NCI-H82 treated with DMSO at 0.1 percent for 48 hours (cell line): ENCODE results near the gene SMARCB1.

Experiments used
- DNase-seq: peaks from one replicate; lab custom pipeline; 2025; ENCODE audit not compliant: unreplicated experiment; lab: John Stamatoyannopoulos, UW

The SMARCB1 gene

DNA sequence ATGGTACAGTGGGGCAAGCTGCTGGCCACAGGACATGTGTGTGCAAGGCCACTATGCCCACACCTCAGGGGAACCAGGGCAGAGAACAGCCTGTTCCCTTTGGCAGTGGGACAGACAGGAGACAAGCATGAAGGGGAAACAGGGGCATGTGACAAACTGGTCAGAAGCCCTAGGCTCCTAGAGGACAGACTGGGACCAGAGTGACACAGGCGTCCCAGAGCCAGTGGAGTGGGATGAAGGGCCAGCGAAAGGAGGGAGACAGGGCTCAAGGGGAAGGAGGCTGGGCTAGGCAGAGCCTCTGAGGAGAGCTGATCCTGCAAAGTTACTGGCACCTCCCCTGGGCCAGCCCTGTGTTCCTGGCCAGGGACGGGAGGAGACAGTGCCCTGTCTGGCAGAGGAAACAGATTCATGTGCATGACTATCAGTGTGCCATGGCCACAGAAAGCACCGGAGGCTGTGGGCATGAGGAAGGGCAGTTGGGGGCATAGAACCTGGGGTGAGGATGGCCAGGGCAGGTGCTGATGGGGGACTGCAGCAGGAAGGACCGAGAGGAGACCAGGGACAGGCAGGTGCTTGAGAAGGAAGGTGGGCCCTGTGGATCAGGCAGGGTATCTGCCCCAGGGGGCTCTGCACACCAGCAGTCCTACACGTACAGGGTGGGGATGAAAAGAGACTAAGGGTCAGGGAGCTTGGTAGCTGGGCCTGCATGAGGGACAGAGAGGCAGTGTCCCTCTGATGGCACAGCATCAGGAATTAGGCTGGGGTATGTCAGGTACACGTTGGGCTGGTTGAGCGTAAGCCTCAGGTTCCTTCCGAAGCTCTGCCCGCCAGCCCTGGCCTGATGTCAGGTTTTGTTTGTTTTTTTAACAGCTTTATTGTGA, 42.3 kb downstream of the SMARCB1 start:
- DNase-seq: no peak

DNA sequence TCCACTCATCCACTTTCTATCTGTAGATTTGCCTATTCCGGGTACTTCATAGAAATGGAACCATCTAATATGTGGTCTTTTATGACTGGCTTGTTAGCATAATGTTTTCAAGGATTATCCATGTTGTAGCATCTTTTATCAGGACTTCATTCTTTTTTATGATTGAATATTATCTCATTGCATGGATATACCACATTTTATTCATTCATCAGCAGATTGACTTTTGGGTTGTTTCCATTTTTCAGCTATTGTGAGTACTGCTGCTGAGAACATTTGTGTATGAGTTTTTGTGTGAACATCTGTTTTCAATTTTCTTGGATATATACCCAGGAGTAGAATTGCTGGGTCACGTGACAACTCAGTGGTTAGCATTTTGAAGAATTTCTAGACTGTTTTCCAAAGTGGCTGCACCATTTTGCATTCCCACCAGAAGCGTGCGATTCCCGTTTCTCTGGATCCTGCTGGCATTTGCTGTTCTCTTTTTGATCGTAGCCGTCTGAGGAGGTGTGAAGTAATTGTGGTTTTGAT, 43.1 kb downstream of the SMARCB1 start:
- DNase-seq: no peak

DNA sequence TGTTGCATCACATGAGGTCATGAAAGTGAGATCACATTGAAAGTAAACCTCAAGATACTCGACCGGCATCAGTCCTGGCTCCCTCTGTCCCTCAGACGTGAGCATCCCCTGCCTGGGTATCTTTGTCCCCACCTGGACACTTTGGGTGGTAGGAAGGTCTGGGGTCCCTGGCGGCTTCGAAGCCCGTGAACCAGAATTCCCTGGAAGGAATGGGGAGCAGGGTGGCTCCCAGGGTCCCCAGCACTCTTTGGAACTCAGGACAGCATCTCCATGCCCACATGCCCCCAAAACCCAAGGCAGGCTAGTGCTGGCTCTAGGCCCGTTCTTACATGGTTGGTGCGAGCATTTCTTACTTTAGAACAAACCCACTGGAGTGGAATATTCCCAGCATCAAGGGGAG, 44.5 kb downstream of the SMARCB1 start:
- DNase-seq: no peak

DNA sequence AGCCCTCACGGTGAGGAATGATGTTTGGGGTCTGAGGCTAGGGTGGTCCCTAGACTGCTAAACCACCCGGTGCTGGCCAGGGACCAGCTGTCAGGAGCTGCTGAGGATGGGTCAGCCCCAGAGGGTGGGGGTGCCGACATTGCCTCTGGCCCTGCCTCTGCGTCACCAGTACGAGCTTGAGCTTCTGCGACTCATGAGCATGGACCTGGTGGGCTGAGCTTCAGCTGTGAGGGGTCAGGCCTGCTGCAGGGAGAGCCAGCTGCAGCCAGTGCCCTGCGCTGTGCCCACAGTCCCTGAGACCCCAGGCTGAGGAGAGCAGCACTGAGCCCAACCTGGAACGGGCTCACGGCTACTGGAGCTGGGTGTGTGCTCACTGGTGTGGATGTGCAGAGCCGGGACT, 45.0 kb downstream of the SMARCB1 start:
- no peak for DNase-seq

DNA sequence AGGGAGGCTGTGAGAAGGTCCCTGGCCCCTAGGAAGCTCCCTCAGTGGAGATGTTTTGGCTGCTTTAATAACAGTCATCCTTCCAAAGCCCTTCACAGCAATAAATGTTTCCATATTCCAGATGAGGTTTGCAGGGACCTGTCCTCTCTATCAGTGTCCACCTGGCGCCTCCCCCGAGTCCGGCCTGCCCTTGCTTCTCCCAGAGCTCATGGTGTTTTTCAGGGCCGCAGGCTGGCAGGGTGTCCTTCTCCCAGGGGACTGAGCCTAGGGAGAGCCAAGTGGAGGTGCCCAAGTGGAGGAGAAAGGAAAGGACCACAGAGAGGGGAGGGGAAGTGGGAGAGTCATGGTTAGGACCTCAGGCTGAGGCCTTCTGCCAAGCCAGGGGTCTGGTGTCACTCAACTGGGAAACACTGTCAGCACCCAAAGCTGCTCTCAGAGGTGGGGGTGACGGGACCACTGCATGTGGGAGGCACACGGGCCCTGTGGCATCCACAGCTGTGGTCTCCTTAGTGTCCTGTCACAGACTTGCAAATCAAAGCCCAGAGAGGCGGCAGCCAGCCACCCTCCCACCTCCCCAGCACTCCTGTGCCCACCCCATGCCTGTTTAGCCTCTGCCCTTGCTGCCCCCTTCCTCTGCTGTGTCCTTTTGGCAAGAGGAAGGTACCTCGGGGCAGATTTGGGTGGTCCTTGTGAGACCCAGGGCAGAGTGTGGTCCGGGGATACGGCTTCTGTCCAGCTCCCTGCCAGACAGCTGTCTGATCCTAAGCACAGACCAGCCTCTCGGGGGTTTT, 45.7 kb downstream of the SMARCB1 start:
- no peak for DNase-seq

DNA sequence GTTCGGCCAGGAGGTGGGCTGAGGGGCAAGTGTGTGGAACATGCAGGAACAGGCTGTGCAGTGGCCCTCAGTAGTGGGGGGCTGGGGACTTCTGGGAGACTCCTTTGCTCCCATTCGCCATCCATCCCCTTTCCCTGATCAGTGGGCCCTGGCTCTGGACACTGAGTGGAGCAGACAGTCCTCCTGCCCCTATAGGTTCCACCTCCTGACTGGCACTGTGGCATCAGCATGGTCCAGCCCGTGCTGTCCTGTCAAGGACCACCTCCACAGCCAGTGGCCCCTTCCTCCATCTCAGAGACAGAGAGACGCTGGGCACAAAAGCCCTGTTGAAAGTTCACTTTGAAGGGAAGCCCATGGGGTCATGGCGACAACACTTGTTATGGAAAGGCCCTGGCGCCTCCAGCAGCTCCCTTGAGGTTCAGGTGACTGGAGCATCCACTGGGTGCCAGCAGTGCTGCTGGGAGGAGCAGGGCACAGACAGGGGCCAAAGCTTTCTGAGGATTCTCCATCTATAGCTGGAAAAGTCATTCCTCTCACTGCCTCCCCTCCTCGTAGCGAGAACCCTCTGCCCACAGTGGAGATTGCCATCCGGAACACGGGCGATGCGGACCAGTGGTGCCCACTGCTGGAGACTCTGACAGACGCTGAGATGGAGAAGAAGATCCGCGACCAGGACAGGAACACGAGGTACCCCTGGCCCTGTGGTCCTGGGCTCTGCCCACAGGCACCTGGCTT, 46.4 kb downstream of the SMARCB1 start:
- DNase-seq: no peak

DNA sequence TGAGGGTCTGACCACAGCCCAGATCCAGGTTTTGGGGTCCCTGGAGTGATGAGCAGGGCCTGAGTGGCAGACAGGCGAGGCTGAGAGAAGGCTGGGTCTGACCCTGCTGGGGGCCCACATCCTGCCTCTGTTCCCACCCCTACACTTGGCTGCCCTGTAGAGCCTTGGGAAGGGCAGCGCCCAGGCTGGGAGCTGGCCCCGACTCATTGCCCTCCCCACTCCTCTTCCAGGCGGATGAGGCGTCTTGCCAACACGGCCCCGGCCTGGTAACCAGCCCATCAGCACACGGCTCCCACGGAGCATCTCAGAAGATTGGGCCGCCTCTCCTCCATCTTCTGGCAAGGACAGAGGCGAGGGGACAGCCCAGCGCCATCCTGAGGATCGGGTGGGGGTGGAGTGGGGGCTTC, 47.1 kb downstream of the SMARCB1 start:
- no peak for DNase-seq

- no peak for DNase-seq
These were observed 47.6 kb downstream of the SMARCB1 start for GRCh38 chr22:23834406-23834792.

GRCh38 chr22:23834793-23835483, 48.2 kb downstream of the SMARCB1 start:
- no peak for DNase-seq

DNA sequence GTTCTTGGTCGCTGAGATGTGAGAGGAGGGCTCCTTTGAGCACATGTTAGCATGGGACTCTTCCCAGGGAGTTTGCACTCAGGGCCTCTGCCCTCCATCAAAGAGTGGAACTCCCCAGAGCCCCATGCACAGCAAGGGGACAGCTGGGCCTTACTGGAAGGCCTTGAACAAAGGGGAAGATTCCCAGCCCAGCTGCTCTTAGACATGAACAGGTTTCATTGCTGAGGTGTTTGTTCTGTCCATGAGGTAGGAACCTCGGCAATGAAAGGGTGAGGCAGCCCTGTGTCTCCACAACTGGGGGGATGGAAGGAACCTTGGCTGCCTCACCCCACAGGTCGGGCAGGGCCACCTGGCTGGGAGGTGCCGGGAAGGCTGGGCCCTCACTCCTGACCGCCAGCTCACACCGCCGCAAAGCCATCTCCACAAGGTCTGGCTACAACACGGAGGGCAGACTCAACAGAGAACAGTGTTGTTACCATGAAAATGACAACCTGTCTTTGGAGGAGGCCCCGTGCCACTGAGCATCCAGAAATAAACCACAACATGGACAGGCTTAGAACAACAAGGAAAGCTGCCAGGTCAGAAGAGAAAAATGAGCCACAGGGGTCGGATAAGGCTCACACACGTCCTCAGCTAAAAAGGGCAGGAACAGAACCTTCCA, 48.8 kb downstream of the SMARCB1 start:
- DNase-seq: no peak

GRCh38 chr22:23836281-23836680, 49.5 kb downstream of the SMARCB1 start:
- DNase-seq: no peak

DNA sequence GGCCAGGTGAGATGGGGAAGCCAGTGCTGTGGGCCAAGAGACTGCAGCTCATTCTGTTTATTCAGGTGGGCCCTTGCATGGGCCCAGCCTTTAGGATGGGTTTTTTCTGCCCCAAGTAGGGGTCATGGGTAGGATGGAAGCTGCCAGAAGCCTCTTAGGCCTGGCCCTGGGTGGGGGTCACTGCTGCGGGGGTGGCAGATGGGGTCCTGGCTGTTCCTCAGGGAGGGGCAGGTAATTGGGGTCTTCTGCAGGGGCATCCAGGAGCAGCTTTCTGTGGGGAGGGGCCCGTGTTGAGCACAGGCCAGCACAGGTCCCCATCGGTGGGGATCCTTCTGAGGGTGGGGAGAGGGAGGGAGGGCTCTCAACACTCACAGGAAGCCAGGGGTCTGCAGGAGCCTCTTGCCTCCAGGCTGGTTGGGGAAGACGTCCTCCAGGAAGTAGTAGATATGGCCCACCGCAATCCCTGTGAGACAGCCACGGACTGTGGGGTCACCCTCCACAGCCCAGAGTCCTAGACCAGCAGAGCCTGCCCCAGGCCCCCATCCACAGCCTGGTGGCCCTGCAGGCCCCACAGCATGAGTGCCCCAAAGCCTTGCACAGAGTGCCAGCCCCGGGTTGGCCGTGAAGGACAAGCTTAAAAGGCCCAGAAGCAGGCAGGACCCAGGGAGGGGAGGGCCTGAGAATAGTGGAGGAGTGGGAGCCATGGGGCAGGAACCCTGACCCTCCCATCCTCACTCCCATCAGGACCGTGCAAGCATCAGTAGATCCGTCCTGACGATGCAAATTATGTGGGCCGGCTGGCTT, 50.1 kb downstream of the SMARCB1 start:
- no peak for DNase-seq

- no peak for DNase-seq
These were observed 50.7 kb downstream of the SMARCB1 start for GRCh38 chr22:23837496-23837859.

- DNase-seq: no peak
These were observed 51.3 kb downstream of the SMARCB1 start for GRCh38 chr22:23837911-23838680.

GRCh38 chr22:23838681-23839468, 52.1 kb downstream of the SMARCB1 start, which contains the start of gene DERL3:
TSS of gene DERL3 (minus strand) at chr22:23839006. CDS start at chr22:23838987, 19 bp downstream.
- DNase-seq: no peak

DNA sequence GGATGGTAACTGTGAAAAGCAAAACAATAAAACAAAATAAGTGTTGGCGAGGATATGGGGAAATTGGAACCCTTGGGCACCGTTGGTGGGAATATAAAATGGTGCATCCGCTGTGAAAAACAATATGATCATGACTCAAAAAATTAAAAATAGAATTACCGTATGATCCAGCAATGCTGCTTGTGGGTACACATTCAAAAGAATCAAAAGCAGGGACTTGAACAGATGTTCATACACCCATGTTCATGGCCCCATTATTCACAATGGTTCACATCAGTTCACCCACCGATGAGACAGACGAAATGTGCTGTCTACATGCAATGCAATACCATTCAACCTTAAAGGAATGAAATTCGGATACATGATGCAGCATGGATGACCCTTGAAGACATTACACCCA, 53.3 kb downstream of the SMARCB1 start:
- DNase-seq: no peak

- no peak for DNase-seq
These were observed 54.5 kb downstream of the SMARCB1 start for GRCh38 chr22:23841292-23841691.
